Activated T-helper 2 cell treated with anti-CD3 and anti-CD28 coated beads, Interferon-gamma antibody, Interleukin-2, Interleukin-4, amounts not matched to agents 10 μg/mL and 5 μg/mL and 100 μg/mL, durations not matched to agents 14 hours and 24 hours and 36 hours (primary cell): Measurements from ENCODE around the gene LHFPL3. TPM values are rescaled to one million over a fixed set of nuclear protein-coding genes. Genes with fewer than 3 reads are reported as not detected.
A peak's percentile ranks its signal among the peaks of the same experiment; 100 is the strongest.
"Not testable (repeated sequence)": the region's sequence is repeated elsewhere in the genome, so short reads cannot be mapped to it uniquely, and the experiment has no call there.

Source experiments
- DNase-seq: peaks from one replicate; pipeline ENCODE4 v3.0.0; 2021; ENCODE audit warnings: low spot score
- H3K27ac Mint-ChIP-seq: one replicate; pipeline ENCODE4 v1.8.0; 2021; ENCODE audit warnings: mixed read lengths
- H3K27me3 Mint-ChIP-seq: one replicate; pipeline ENCODE4 v1.8.0; 2021; ENCODE audit warnings: low read depth, mixed read lengths
- H3K36me3 Mint-ChIP-seq: one replicate; pipeline ENCODE4 v1.8.0; 2021; ENCODE audit warnings: low read depth, mixed read lengths
- H3K4me1 Mint-ChIP-seq: one replicate; pipeline ENCODE4 v1.8.0; 2021; ENCODE audit warnings: low read depth, mixed read lengths
- H3K4me3 Mint-ChIP-seq: one replicate; pipeline ENCODE4 v1.8.0; 2021; ENCODE audit warnings: low read depth, mild to moderate bottlenecking, moderate library complexity, mixed read lengths
- H3K9me3 Mint-ChIP-seq: one replicate; pipeline ENCODE4 v1.8.0; 2021; ENCODE audit warnings: mixed read lengths
- intact Hi-C: fragments of 100-400 bp; cut with micrococcal nuclease; formaldehyde crosslinking; loops from one replicate; pipeline ENCODE4 v1.15.1; 2023
- total RNA-seq: library from RNA; stranded (reverse); gene quantifications from 2 replicates; pipeline ENCODE4 v1.2.3, GENCODE V29; 2022

LHFPL3 gene
- total RNA-seq, result not detected in 2 replicates

DNA sequence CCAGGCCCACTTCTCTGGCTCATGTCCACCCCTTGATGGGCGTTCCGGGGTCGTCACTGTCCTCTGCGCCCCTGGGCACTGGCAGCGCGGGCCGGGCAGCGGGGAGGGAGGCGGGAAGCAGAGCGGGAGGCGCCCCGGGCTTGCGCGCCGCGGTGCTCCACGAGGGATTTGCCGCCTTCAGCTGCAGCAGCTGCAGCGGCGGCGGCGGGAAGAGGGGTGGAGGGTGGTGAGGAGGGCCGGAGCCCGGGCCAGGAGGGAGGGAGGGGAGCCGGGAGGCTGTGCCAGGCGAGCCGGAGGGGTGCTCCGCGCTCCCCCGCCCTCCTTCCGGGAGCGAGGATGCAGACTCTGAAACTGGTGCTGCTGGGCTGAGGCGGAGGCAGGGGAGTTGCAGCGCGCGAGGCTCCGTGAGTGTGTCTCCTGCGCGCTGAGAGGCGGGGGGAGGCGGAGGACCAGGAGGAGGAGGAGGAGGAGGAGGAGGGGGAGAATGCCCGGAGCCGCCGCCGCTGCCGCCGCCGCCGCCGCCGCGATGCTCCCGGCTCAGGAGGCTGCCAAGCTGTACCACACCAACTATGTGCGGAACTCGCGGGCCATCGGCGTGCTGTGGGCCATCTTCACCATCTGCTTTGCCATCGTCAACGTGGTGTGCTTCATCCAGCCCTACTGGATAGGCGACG lies at the start of gene LHFPL3:
LHFPL3 (plus strand) TSS at position 308 of the 674 bp plus-strand sequence.
- H3K4me1 Mint-ChIP-seq, result peaks cover 8% of the 10 kb centered on the region
- H3K9me3 Mint-ChIP-seq, result no peaks in the 10 kb centered on the region
- peaks cover 52% of the 10 kb centered on the region for H3K27me3 Mint-ChIP-seq
- H3K4me3 Mint-ChIP-seq, result peak within 1 kb of the TSS; percentile 45
- intact Hi-C loops, result no loop called here
- H3K27ac Mint-ChIP-seq, result no peak within 1 kb of the TSS
- H3K36me3 Mint-ChIP-seq, result no peaks in the 10 kb centered on the region
- DNase-seq, result no peak

GRCh38 chr7:104281685-104282084 lies 46.7 kb upstream of the LHFPL3 start:
- H3K36me3 Mint-ChIP-seq, intact Hi-C loops, H3K9me3 Mint-ChIP-seq: not testable (repeated sequence)

GRCh38 chr7:104286839-104287238 lies 41.6 kb upstream of the LHFPL3 start:
- Mint-ChIP-seq H3K27ac (no peak overlapping the region), H3K27me3 (no peaks in the 10 kb centered on the region), H3K4me1 (no peaks in the 10 kb centered on the region), H3K36me3 (no peaks in the 10 kb centered on the region), H3K9me3 (peaks cover 4% of the 10 kb centered on the region), H3K4me3 (no peak overlapping the region)
- no peak for DNase-seq
- intact Hi-C loops, result no loop called here

More at GRCh38 chr7:104281685-104282084, 46.7 kb upstream of the LHFPL3 start:
- H3K4me1 Mint-ChIP-seq, DNase-seq, H3K4me3 Mint-ChIP-seq, H3K27ac Mint-ChIP-seq, H3K27me3 Mint-ChIP-seq: not testable (repeated sequence)

DNA sequence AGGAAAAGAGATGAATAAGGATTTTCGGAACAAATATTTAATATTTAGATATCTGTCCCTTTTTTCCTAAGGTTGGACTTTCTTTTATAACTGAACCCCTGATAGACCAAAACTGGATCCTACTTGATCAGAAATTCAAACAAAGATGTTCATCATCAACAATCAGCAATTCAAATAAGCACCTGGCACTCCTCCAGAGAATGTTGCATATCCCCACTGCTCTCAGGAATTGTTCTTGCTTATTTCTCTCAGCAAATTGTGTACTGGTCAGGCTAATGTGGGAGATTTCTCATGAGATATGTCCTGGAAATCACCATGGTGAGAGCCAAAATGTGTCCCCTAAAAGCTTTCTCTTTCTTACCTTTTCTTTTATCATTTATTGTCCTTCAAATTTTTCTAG lies 40.3 kb upstream of the LHFPL3 start:
- no peaks in the 10 kb centered on the region for H3K27me3 Mint-ChIP-seq
- H3K4me1 Mint-ChIP-seq, result no peaks in the 10 kb centered on the region
- H3K27ac Mint-ChIP-seq, result no peak overlapping the region
- intact Hi-C loops, result no loop called here
- H3K36me3 Mint-ChIP-seq, result no peaks in the 10 kb centered on the region
- DNase-seq, result no peak
- H3K4me3 Mint-ChIP-seq, result no peak overlapping the region
- peaks cover 2% of the 10 kb centered on the region for H3K9me3 Mint-ChIP-seq

- Mint-ChIP-seq H3K4me1 (peaks cover 1% of the 10 kb centered on the region), H3K9me3 (no peaks in the 10 kb centered on the region), H3K27me3 (no peaks in the 10 kb centered on the region), H3K36me3 (no peaks in the 10 kb centered on the region), H3K4me3 (no peak overlapping the region), H3K27ac (no peak overlapping the region)
- intact Hi-C loops, result no loop called here
- no peak for DNase-seq
These were observed 34.1 kb upstream of the LHFPL3 start for GRCh38 chr7:104294291-104294690.

DNA sequence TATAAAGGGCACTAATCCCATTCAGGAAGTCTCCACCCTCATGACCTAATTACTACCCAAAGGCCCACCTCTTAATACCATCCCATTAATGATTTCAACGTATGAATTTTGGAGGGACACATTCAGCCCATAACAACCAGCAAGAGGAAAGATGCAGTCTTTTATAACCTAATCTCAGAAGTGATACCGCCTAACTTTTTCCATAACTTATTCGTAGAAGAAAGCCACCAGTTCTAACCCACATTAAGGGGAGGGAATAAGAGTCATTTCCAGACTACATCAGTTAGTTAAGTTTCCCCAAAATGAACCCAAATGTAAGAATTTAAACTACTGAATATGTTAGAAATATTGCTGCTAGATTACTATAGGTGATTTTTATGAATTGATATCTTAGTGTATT lies 32.1 kb upstream of the LHFPL3 start:
- H3K27ac Mint-ChIP-seq, result no peak overlapping the region
- H3K4me1 Mint-ChIP-seq, result peaks cover 5% of the 10 kb centered on the region
- intact Hi-C loops, result no loop called here
- H3K36me3 Mint-ChIP-seq, result no peaks in the 10 kb centered on the region
- no peak for DNase-seq
- H3K27me3 Mint-ChIP-seq, result no peaks in the 10 kb centered on the region
- no peak overlapping the region for H3K4me3 Mint-ChIP-seq
- no peaks in the 10 kb centered on the region for H3K9me3 Mint-ChIP-seq

DNA sequence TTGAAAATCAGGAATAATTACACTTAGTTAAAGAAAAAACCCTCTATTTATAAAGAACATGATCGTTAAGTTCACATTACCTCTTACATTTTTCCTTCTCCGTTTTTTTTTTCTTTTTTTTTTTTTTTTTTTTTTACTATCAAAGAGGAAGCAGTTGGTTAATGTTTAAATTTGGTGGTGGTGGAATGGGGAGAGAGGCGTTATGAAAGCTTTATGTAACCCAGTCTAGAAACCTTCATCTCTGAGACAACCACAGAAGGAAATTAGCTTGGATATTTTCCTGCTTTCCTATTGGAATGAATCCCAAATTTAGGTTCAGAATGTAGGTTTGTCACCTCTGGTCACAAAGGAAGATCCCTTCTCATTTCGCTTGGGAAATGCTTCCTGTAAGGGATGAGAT lies 31.5 kb upstream of the LHFPL3 start:
- Mint-ChIP-seq H3K36me3 (no peaks in the 10 kb centered on the region), H3K27me3 (no peaks in the 10 kb centered on the region), H3K4me3 (no peak overlapping the region), H3K27ac (no peak overlapping the region), H3K4me1 (peaks cover 5% of the 10 kb centered on the region), H3K9me3 (no peaks in the 10 kb centered on the region)
- no peak for DNase-seq
- intact Hi-C loops, result no loop called here

DNA sequence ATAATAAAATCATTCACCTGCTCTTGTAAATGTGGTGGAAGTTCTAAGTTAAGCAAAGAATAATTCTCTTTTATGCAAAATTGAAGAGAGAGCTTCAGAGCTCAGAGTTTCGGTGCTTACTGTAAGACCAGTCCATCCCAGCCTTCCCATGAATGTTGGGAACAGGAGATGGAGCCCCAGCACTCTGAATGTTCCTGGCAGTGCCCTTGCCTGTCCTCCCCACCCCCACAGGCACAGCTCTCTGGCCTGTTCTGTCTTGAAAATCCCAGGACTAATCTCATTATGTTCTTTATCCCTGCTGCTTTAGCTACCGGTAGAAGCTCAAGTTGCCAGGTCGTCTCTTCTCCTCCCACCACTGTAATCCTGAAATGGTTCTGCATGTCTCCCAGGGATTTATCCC lies 29.1 kb upstream of the LHFPL3 start:
- no peak overlapping the region for H3K27ac Mint-ChIP-seq
- no peaks in the 10 kb centered on the region for H3K36me3 Mint-ChIP-seq
- intact Hi-C loops, result no loop called here
- H3K27me3 Mint-ChIP-seq, result no peaks in the 10 kb centered on the region
- H3K4me3 Mint-ChIP-seq, result no peak overlapping the region
- H3K9me3 Mint-ChIP-seq, result no peaks in the 10 kb centered on the region
- peaks cover 5% of the 10 kb centered on the region for H3K4me1 Mint-ChIP-seq
- no peak for DNase-seq

DNA sequence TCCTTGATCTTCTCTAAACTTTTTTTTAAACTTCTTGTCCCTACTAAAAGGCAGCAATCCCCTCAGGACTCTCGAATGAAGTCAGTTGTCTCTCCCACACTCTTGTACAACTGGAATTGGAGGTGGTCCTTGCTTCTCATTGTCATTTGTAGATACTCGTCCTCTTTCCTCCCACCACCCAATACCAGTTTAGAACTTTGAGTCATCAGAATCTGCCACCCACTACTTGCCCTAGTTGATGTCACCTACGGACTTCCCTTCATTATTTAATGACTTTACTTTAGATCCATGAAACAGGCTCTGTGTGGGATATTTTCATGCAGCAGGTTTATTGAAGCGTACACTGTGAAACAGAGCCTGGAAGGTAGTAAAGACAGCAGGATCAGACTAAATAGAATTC lies 28.6 kb upstream of the LHFPL3 start:
- Mint-ChIP-seq H3K4me1 (peaks cover 5% of the 10 kb centered on the region), H3K4me3 (no peak overlapping the region), H3K36me3 (no peaks in the 10 kb centered on the region), H3K27ac (no peak overlapping the region), H3K27me3 (no peaks in the 10 kb centered on the region), H3K9me3 (no peaks in the 10 kb centered on the region)
- intact Hi-C loops, result no loop called here
- DNase-seq, result no peak

DNA sequence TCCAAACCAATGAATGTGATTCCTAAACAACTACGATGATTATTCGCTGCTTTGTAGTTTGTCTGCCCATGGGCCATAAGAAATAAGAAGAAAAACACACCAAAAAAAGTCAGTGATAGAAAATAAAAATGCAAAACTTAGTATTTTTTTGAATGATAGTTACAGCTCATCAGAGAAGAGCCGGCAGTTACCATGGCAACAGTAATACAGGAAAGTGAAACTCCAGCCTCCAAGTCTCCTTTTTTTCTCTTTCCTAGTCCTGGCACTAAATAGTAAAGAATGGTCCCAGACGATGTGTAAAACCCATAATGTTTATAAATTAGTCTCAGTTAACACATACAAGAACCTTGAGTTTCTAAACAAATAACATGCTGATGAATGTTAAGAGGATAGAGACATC lies 21.6 kb upstream of the LHFPL3 start:
- H3K9me3 Mint-ChIP-seq, result no peaks in the 10 kb centered on the region
- intact Hi-C loops, result no loop called here

DNA sequence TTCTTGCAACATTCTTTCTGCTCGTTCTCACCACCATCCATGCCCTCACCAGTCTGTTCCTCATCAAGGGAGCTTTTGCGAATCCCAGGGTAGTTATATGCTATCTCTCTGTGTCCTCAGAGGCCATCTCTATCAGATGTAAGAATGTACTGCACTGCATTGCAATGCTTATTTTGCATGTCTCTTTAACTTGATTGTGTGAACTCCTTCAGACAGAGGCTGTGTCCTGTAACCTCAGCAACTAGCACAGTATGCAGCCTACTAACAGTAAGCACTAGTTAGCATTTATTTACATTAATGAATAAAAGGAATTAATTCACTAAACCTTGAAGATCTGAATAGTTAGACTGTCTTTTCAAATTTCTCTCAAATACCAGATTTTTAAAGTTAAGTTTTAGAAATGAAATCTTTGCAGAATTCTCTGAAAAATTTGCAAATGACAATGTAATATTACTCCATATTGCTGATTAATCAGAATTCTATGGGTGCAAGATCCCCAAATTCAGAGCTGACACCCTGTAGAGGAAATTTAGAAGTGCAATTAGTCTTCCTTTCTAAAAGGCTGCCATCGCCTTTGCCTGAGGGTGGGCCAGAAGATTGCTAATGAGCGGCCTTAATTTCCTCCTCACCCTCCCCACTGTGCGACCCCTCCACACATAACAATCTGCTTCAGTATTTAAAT lies 10.3 kb upstream of the LHFPL3 start:
- intact Hi-C loops, result no loop called here
- Mint-ChIP-seq H3K36me3 (no peaks in the 10 kb centered on the region), H3K27me3 (peaks cover 4% of the 10 kb centered on the region), H3K9me3 (peaks cover 8% of the 10 kb centered on the region), H3K4me1 (no peaks in the 10 kb centered on the region), H3K4me3 (no peak overlapping the region), H3K27ac (no peak overlapping the region)
- no peak for DNase-seq

More for the DNA sequence above, 21.6 kb upstream of the LHFPL3 start:
- H3K36me3 Mint-ChIP-seq, result no peaks in the 10 kb centered on the region
- DNase-seq, result no peak
- H3K27ac Mint-ChIP-seq, result no peak overlapping the region
- no peaks in the 10 kb centered on the region for H3K27me3 Mint-ChIP-seq
- H3K4me3 Mint-ChIP-seq, result no peak overlapping the region
- H3K4me1 Mint-ChIP-seq, result no peaks in the 10 kb centered on the region

DNA sequence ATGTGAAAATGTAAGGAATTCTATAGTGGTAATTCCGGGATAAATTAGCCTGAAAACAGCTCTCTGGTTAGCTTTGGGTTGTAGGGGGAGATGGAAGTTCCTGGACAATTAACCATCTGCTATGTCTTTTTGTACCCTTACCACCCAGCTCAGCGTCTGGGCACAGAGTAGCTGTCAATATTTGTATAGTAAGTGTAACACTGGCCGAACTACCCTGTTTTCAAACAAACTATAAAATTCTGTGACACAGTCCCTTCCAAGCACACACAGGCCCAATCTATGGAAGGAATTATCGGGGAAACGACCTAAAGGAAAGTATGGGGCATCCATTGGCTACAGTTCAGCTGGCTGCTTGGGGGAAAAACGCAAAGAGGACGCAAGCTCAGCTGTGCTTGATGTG lies 869 bp upstream of the LHFPL3 start:
- H3K9me3 Mint-ChIP-seq, result no peaks in the 10 kb centered on the region

DNA sequence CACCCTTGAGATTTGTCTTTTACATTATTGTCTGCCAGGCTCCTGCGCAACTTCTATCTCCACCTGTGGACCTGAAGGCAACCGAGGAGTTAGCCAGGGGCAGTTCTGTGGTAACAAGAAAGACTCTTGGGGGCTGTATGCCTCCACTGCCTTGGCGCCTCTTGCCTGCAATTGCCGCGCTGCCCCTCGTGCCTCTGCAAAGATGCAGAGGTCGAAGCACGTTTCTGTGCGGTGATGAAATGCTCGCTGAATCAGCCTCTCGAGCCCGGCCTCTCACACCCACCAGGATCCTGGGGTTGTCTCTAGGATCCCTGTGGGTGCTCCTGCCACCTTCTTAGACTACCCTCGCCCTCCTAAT lies 486 bp upstream of the LHFPL3 start:
- Mint-ChIP-seq H3K9me3 (no peaks in the 10 kb centered on the region), H3K27ac (no peak overlapping the region), H3K27me3 (peaks cover 52% of the 10 kb centered on the region), H3K4me3 (no peak overlapping the region), H3K36me3 (no peaks in the 10 kb centered on the region), H3K4me1 (peaks cover 8% of the 10 kb centered on the region)
- no peak for DNase-seq
- intact Hi-C loops, result no loop called here

More for the DNA sequence above, 869 bp upstream of the LHFPL3 start:
- intact Hi-C loops, result no loop called here
- Mint-ChIP-seq H3K27me3 (peaks cover 51% of the 10 kb centered on the region), H3K36me3 (no peaks in the 10 kb centered on the region), H3K4me3 (no peak overlapping the region), H3K4me1 (peaks cover 8% of the 10 kb centered on the region), H3K27ac (no peak overlapping the region)
- no peak for DNase-seq
